Measurements from ENCODE around the gene BCL2A1. TPM values are rescaled to one million over a fixed set of nuclear protein-coding genes. Genes with fewer than 3 reads are reported as not detected.

Gene BCL2A1
- total RNA-seq, 1 experiment from 2014 or later: not detected

DNA sequence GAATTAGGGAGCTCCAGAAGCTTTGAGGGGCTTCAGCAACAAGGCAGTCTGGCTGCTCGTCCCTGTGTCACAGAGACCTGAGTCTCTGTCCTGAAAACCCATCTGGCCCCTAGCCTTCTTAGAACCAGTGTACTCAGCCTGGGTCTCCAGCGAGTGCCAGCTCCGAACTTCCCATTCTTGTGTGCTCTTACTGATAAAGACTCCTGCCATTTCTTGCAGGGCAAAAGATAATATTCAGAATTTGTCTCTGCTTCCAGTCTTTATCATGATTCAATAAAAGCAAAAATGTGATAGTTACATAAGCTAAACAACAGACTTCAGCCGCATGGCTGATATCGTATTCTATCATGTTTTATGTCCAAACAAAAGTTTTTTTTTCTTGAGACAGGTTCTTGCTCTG, 36.0 kb upstream of the BCL2A1 start:
- H3K4ac ChIP-seq (ENCODE audit: low read depth, low read length): no peak overlapping the region
- H3K4me2 ChIP-seq (ENCODE audit: insufficient read depth, insufficient read length, low read length): no peak overlapping the region
- no peaks in the 10 kb centered on the region for H3K27me3 ChIP-seq (ENCODE audit: insufficient read depth, low read length)
- H3K23me2 ChIP-seq (ENCODE audit: insufficient read length, low read depth, low read length, poor library complexity, severe bottlenecking): no peaks in the 10 kb centered on the region
- H2BK12ac ChIP-seq (ENCODE audit: insufficient read length, low read depth, low read length): no peak overlapping the region
- H3K27ac ChIP-seq (ENCODE audit: insufficient read length, low read depth, low read length): no peak overlapping the region
- H3K23ac ChIP-seq (ENCODE audit: insufficient read length, low read depth, low read length): no peak overlapping the region
- peaks cover 6 to 9% of the 10 kb centered on the region in 2 experiments; a peak in 3 of 4 replicates for H3K4me1 Mint-ChIP-seq
- H3T11ph ChIP-seq (ENCODE audit: low read length): no peak overlapping the region
- H2AK5ac ChIP-seq (ENCODE audit: insufficient read length, low read length): no peak overlapping the region
- no peaks in the 10 kb centered on the region for H3K9me3 ChIP-seq (ENCODE audit: control insufficient read depth, low read depth, low read length)
- TF ChIP-seq, protein P1, sequence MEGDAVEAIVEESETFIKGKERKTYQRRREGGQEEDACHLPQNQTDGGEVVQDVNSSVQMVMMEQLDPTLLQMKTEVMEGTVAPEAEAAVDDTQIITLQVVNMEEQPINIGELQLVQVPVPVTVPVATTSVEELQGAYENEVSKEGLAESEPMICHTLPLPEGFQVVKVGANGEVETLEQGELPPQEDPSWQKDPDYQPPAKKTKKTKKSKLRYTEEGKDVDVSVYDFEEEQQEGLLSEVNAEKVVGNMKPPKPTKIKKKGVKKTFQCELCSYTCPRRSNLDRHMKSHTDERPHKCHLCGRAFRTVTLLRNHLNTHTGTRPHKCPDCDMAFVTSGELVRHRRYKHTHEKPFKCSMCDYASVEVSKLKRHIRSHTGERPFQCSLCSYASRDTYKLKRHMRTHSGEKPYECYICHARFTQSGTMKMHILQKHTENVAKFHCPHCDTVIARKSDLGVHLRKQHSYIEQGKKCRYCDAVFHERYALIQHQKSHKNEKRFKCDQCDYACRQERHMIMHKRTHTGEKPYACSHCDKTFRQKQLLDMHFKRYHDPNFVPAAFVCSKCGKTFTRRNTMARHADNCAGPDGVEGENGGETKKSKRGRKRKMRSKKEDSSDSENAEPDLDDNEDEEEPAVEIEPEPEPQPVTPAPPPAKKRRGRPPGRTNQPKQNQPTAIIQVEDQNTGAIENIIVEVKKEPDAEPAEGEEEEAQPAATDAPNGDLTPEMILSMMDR (conservative IDR thresholded peaks at IDR 0.05): no peak
- H4K91ac ChIP-seq (ENCODE audit: insufficient read length, low read depth, low read length): no peak overlapping the region
- no peak overlapping the region for H4K8ac ChIP-seq (replicated peaks; ENCODE audit: insufficient read length, low read depth, low read length)
- H3K36me3 Mint-ChIP-seq (ENCODE audit: insufficient read depth in 1 of 3, low read depth in 3 of 3): peaks cover 0 to 4% (median 0%) of the 10 kb centered on the region in 3 experiments; a peak in 2 of 7 replicates
- H3K9ac ChIP-seq (ENCODE audit: extremely low read depth, insufficient read length, low read length): no peak overlapping the region
- H3K4me3 Mint-ChIP-seq: no peak overlapping the region
- no peak overlapping the region for H3K18ac ChIP-seq (ENCODE audit: insufficient read length, low read depth, low read length)
- DNase-seq: no peak
- H3K27ac Mint-ChIP-seq: no peak overlapping the region
- H4K20me1 ChIP-seq (ENCODE audit: control insufficient read depth, insufficient read depth, insufficient read length): no peaks in the 10 kb centered on the region
- H3K79me2 ChIP-seq (ENCODE audit: insufficient read depth, low read length): no peaks in the 10 kb centered on the region
- peaks cover 4% of the 10 kb centered on the region; the same call in 1 of the 2 replicates for H3K27me3 Mint-ChIP-seq (ENCODE audit: low read depth)
- H3K56ac ChIP-seq (ENCODE audit: insufficient read length, low read depth, low read length): no peak overlapping the region
- no peak overlapping the region for H4K5ac ChIP-seq (ENCODE audit: insufficient read length, low read depth, low read length)
- H2BK120ac ChIP-seq (ENCODE audit: low read depth, low read length, poor library complexity, severe bottlenecking): no peak overlapping the region
- no peaks in the 10 kb centered on the region for H3K4me1 ChIP-seq (ENCODE audit: insufficient read depth, low read length)
- H2BK20ac ChIP-seq (ENCODE audit: low read depth, low read length, poor library complexity, severe bottlenecking): no peak overlapping the region
- no peak overlapping the region for H2BK15ac ChIP-seq (ENCODE audit: low read depth, low read length)
- WGBS (ENCODE audit: extremely low coverage, insufficient read length, low lambda C conversion rate): no CpG with 5 or more reads among the region's 5 CpGs
- H3K14ac ChIP-seq (ENCODE audit: insufficient read depth, low read length): no peak overlapping the region
- H2AFZ ChIP-seq (ENCODE audit: low read length): no peak overlapping the region
- H2BK5ac ChIP-seq (ENCODE audit: insufficient read length, low read length): no peak overlapping the region
- H3K9me3 Mint-ChIP-seq: no peaks in the 10 kb centered on the region; a peak in 2 of 5 replicates
- H3K79me1 ChIP-seq (ENCODE audit: insufficient read depth, low read depth, low read length, poor library complexity, severe bottlenecking): no peaks in the 10 kb centered on the region
